CD14-positive monocyte (primary cell): Measurements from ENCODE around the gene GRIK2. TPM values are rescaled to one million over a fixed set of nuclear protein-coding genes. Genes with fewer than 3 reads are reported as not detected.

Experiments used
- DNase-seq, 3 donors: peaks; one replicate each; pipeline ENCODE4 v3.0.0-alpha.2; 2011 to 2022
- H2AFZ ChIP-seq: 2 replicates; pipeline ENCODE4 v1.6.0; 2012; ENCODE audit warnings: mild to moderate bottlenecking, low read depth, low read length, inconsistent platforms; ENCODE audit not compliant: insufficient read depth, poor library complexity, severe bottlenecking
- H3K27ac ChIP-seq, 2 donors: 1 replicate in 1 of 2; 2 replicates in 1 of 2; pipeline ENCODE4 v1.5.1; 2012 to 2013; ENCODE audit warnings: low read length in 2 of 2, control low read depth in 1 of 2, inconsistent platforms in 1 of 2, low read depth in 1 of 2, mild to moderate bottlenecking in 1 of 2
- H3K27me3 ChIP-seq, 2 donors: one replicate each; pipeline versions ENCODE4 v1.6.0 to v1.6.1; 2011 to 2013; ENCODE audit warnings: low read length in 2 of 2; ENCODE audit not compliant: control insufficient read depth in 2 of 2, insufficient read depth in 2 of 2
- H3K36me3 ChIP-seq, 2 donors: replicated peaks in 1 of 2; 1 replicate in 1 of 2; 2 replicates in 1 of 2; pipeline versions ENCODE4 v1.5.1 to v1.6.1; 2012 to 2013; ENCODE audit warnings: low read length in 2 of 2, control low read depth in 1 of 2, inconsistent platforms in 1 of 2, mild to moderate bottlenecking in 1 of 2; ENCODE audit not compliant: insufficient read depth in 2 of 2, control insufficient read depth in 1 of 2
- H3K4me1 ChIP-seq, 2 donors: 1 replicate in 1 of 2; 2 replicates in 1 of 2; pipeline versions ENCODE4 v1.5.1 to v1.6.1; 2012 to 2013; ENCODE audit warnings: low read length in 2 of 2, control low read depth in 1 of 2, inconsistent platforms in 1 of 2, mild to moderate bottlenecking in 1 of 2, moderate library complexity in 1 of 2; ENCODE audit not compliant: insufficient read depth in 2 of 2, control insufficient read depth in 1 of 2
- H3K4me2 ChIP-seq: replicated peaks from 2 replicates; pipeline ENCODE3; 2012; ENCODE audit warnings: low read length, moderate library complexity, mild to moderate bottlenecking; ENCODE audit not compliant: poor library complexity, severe bottlenecking; ENCODE audit errors: extremely low read depth
- H3K4me3 ChIP-seq, 3 experiments: fragments of 200-600 bp in 1 of 3; sonication (generic) in 1 of 3; replicated peaks in 1 of 3; 1 replicate in 2 of 3; 2 replicates in 1 of 3; pipeline ENCODE4 v1.5.1; 2011 to 2013; ENCODE audit warnings: low read length in 3 of 3, mild to moderate bottlenecking in 3 of 3, control low read depth in 2 of 3, low read depth in 2 of 3, inconsistent platforms in 1 of 3, moderate library complexity in 1 of 3
- H3K79me2 ChIP-seq: 2 replicates; pipeline ENCODE4 v1.6.0; 2012; ENCODE audit warnings: mild to moderate bottlenecking, control low read depth, inconsistent platforms, low read length, moderate library complexity; ENCODE audit not compliant: insufficient read depth
- H3K9ac ChIP-seq: 2 replicates; pipeline ENCODE4 v1.6.0; 2017; ENCODE audit warnings: low read length, mild to moderate bottlenecking; ENCODE audit not compliant: insufficient read depth, poor library complexity, severe bottlenecking
- H3K9me3 ChIP-seq, 2 donors: replicated peaks in 1 of 2; 1 replicate in 1 of 2; 2 replicates in 1 of 2; pipeline versions ENCODE4 v1.5.1 to v1.6.1; 2012 to 2013; ENCODE audit warnings: low read length in 2 of 2, control low read depth in 1 of 2; ENCODE audit not compliant: control insufficient read depth in 1 of 2, insufficient read depth in 1 of 2
- H4K20me1 ChIP-seq: 2 replicates; pipeline ENCODE4 v1.6.0; 2012; ENCODE audit warnings: mild to moderate bottlenecking, low read length, control low read depth, moderate library complexity; ENCODE audit not compliant: insufficient read depth
- H3K27ac Mint-ChIP-seq, 7 donors: one replicate each; pipeline ENCODE4 v1.8.0; 2020; ENCODE audit warnings: mild to moderate bottlenecking in 7 of 7, mixed read lengths in 7 of 7, moderate library complexity in 6 of 7, inconsistent platforms in 2 of 7
- H3K27me3 Mint-ChIP-seq, 3 donors: one replicate each; pipeline ENCODE4 v1.8.0; 2021 to 2022; ENCODE audit warnings: low read depth in 3 of 3, mild to moderate bottlenecking in 3 of 3, mixed read lengths in 3 of 3, moderate library complexity in 3 of 3, inconsistent platforms in 1 of 3
- H3K36me3 Mint-ChIP-seq, 2 donors: one replicate each; pipeline ENCODE4 v1.8.0; 2020; ENCODE audit warnings: mixed read lengths in 2 of 2, inconsistent platforms in 1 of 2, mild to moderate bottlenecking in 1 of 2
- H3K4me1 Mint-ChIP-seq: one replicate; pipeline ENCODE4 v1.8.0; 2020; ENCODE audit warnings: mild to moderate bottlenecking, mixed read lengths
- H3K4me3 Mint-ChIP-seq, 2 donors: one replicate each; pipeline ENCODE4 v1.8.0; 2020; ENCODE audit warnings: mild to moderate bottlenecking in 2 of 2, mixed read lengths in 2 of 2, moderate library complexity in 1 of 2
- H3K9me3 Mint-ChIP-seq, 7 donors: one replicate each; pipeline ENCODE4 v1.8.0; 2020 to 2022; ENCODE audit warnings: mixed read lengths in 7 of 7, mild to moderate bottlenecking in 6 of 7, moderate library complexity in 6 of 7, inconsistent platforms in 2 of 7
- CTCF ChIP-seq: fragments of 200-600 bp; IDR thresholded peaks from one replicate; pipeline ENCODE4 v1.8.0; 2022; ENCODE audit warnings: antibody characterized with exemption, mild to moderate bottlenecking
- WGBS: methylation state at CpG from one replicate; pipeline ENCODE4 v1.1.5; 2013; ENCODE audit warnings: missing lambda C conversion rate; ENCODE audit not compliant: insufficient coverage; 5-methylcytosine and 5-hydroxymethylcytosine counted together
- intact Hi-C, 2 donors: fragments of 100-400 bp; cut with micrococcal nuclease; formaldehyde crosslinking; loops; one replicate each; pipeline versions ENCODE4 v1.15.0 to v1.15.1; 2023
- polyA plus RNA-seq, 3 donors: library from polyadenylated mRNA; depleted of rRNA in 1 of 3; unstranded in 2 of 3; stranded (reverse) in 1 of 3; fragments of 300-500 nt in 2 of 3; fragments of >200 nt in 1 of 3; fragmentation: Illumina TruSeq in 2 of 3; gene quantifications; 1 replicate in 2 of 3; 2 replicates in 1 of 3; pipeline ENCODE4 v1.2.3, GENCODE V29; 2012 to 2021

Gene GRIK2
- polyA plus RNA-seq, 3 donors: not detected

DNA sequence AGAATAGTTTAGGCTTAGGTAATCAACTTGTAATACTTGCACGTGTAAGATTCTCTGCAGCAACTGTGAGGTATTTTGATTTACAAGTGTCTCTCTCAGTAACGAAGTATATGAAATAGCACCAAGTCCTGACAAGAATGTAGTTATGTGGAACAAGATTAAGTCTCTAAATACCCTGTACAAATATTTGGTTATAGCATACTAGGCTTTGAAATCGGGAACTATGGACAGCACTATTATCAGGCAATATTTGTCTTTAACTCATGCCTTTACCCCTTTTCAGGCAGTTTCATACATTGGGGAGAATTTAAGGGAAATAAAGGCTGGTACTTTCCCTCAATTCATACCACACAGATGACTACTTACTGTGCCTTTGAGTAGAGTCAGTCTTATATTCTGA is 93.2 kb downstream of the GRIK2 start:
- Histone ChIP-seq H3K9me3 (no peaks in the 10 kb centered on the region), H3K27me3 (no peaks in the 10 kb centered on the region), H3K4me3 (no peak overlapping the region), H3K9ac (no peak overlapping the region), H4K20me1 (no peaks in the 10 kb centered on the region), H3K36me3 (no peaks in the 10 kb centered on the region), H2AFZ (no peak overlapping the region), H3K79me2 (no peaks in the 10 kb centered on the region), H3K4me2 (no peak overlapping the region), H3K4me1 (no peaks in the 10 kb centered on the region), H3K27ac (no peak overlapping the region)
- Mint-ChIP-seq H3K27me3 (peaks cover 0 to 1% (median 0%) of the 10 kb centered on the region in 3 donors), H3K36me3 (no peaks in the 10 kb centered on the region), H3K9me3 (peaks cover 0 to 4% (median 0%) of the 10 kb centered on the region in 7 donors), H3K4me3 (no peak overlapping the region), H3K4me1 (no peaks in the 10 kb centered on the region), H3K27ac (no peak overlapping the region)
- TF ChIP-seq CTCF: no peak
- WGBS: 100% methylated on average over 1 of the region's 3 CpGs
- intact Hi-C loops: no loop called here
- DNase-seq: no peak

GRCh38 chr6:101489456-101489855 is 95.9 kb downstream of the GRIK2 start:
- no peaks in the 10 kb centered on the region for H4K20me1 ChIP-seq
- Mint-ChIP-seq H3K27ac (no peak overlapping the region), H3K4me3 (no peak overlapping the region), H3K4me1 (no peaks in the 10 kb centered on the region), H3K27me3 (no peaks in the 10 kb centered on the region), H3K36me3 (no peaks in the 10 kb centered on the region), H3K9me3 (peaks cover 0 to 1% (median 0%) of the 10 kb centered on the region in 7 donors)
- no peaks in the 10 kb centered on the region for H3K9me3 ChIP-seq
- H3K4me2 ChIP-seq: no peak overlapping the region
- no peak overlapping the region for H3K9ac ChIP-seq
- H2AFZ ChIP-seq: no peak overlapping the region
- no peaks in the 10 kb centered on the region for H3K4me1 ChIP-seq
- DNase-seq: no peak
- H3K4me3 ChIP-seq: no peak overlapping the region
- no peaks in the 10 kb centered on the region for H3K27me3 ChIP-seq
- H3K27ac ChIP-seq: no peak overlapping the region
- H3K36me3 ChIP-seq: no peaks in the 10 kb centered on the region
- H3K79me2 ChIP-seq: no peaks in the 10 kb centered on the region
- no peak for TF ChIP-seq CTCF
- intact Hi-C loops: no loop called here
